Measurements from ENCODE around the gene ZMYM2. TPM values are rescaled to one million over a fixed set of nuclear protein-coding genes. Genes with fewer than 3 reads are reported as not detected.
A peak's percentile ranks its signal among the peaks of the same experiment; 100 is the strongest.

ZMYM2 gene
- total and polyA plus RNA-seq, 8 donors: 10.8 to 182 (median 75.3) TPM

GRCh38 chr13:20136781-20137703, 178.5 kb downstream of the ZMYM2 start:
- peaks cover 3 to 88% (median 14%) of the 10 kb centered on the region in 3 donors for H3K27me3 ChIP-seq
- TF ChIP-seq EP300 (IDR thresholded peaks at IDR 0.05) (no peak), CTCF (IDR thresholded peaks at IDR 0.05) (peak in 2 of 7 experiments; percentile 5 to 10)
- DNase-seq: peak; percentile 59 to 76

GRCh38 chr13:20137875-20138274, 179.3 kb downstream of the ZMYM2 start:
- no peaks in the 10 kb centered on the region for H3K36me3 ChIP-seq
- no peak for DNase-seq
- WGBS, 5 donors: 55 to 81% (median 60%) methylated on average over 2 of the region's 2 CpGs
- no peaks in the 10 kb centered on the region for H3K9me3 ChIP-seq
- no peak overlapping the region for H3K27ac ChIP-seq
- intact Hi-C loops (cut with DNase I; ENCODE audit: low total_unique reads): no loop called here
- TF ChIP-seq EP300 (IDR thresholded peaks at IDR 0.05) (no peak), CTCF (IDR thresholded peaks at IDR 0.05) (no peak), POLR2A (IDR thresholded peaks at IDR 0.05) (no peak), POLR2AphosphoS5 (IDR thresholded peaks at IDR 0.05) (no peak)
- peaks cover 9 to 18% (median 13%) of the 10 kb centered on the region in 4 donors for H3K4me1 ChIP-seq
- H3K27me3 ChIP-seq: peaks cover 3 to 92% (median 22%) of the 10 kb centered on the region in 3 donors
- H3K4me3 ChIP-seq: no peak overlapping the region

More at GRCh38 chr13:20136781-20137703, 178.5 kb downstream of the ZMYM2 start:
- H3K36me3 ChIP-seq: no peaks in the 10 kb centered on the region
- H3K4me3 ChIP-seq: peak overlapping the region in 3 of 4 donors; percentile 11 to 29 (median 17)
- intact Hi-C loops (cut with DNase I; ENCODE audit: low total_unique reads): no loop called here
- no peaks in the 10 kb centered on the region for H3K9me3 ChIP-seq
- peaks cover 4 to 12% (median 9%) of the 10 kb centered on the region in 4 donors for H3K4me1 ChIP-seq
- 22 to 29% (median 26%) methylated on average over 47 to 56 of the region's 56 CpGs for WGBS, 5 donors
- no peak overlapping the region for H3K27ac ChIP-seq

GRCh38 chr13:20140487-20140886, 182.0 kb downstream of the ZMYM2 start:
- TF ChIP-seq POLR2AphosphoS5 (IDR thresholded peaks at IDR 0.05) (no peak), CTCF (IDR thresholded peaks at IDR 0.05) (no peak), EP300 (IDR thresholded peaks at IDR 0.05) (no peak), POLR2A (IDR thresholded peaks at IDR 0.05) (no peak)
- Histone ChIP-seq H3K4me3 (no peak overlapping the region), H3K36me3 (no peaks in the 10 kb centered on the region), H3K9me3 (no peaks in the 10 kb centered on the region), H3K27ac (no peak overlapping the region), H3K4me1 (peaks cover 9 to 18% (median 13%) of the 10 kb centered on the region in 4 donors), H3K27me3 (peaks cover 3 to 90% (median 24%) of the 10 kb centered on the region in 3 donors)
- intact Hi-C loops (cut with DNase I; ENCODE audit: low total_unique reads): no loop called here
- WGBS, 5 donors: 44 to 72% (median 59%) methylated on average over 4 of the region's 4 CpGs
- DNase-seq: no peak

Other genes with a start within 250 kb of the ZMYM2 start
- 100 to 1,000 TPM in 3 of 5 donors, 10 to 100 TPM in 2; 73.9 to 256 (median 110) TPM for gene PSPC1, start 175.8 kb upstream of the ZMYM2 start, total RNA-seq
- 10 to 100 TPM; 19.2 to 35.0 (median 23.4) TPM for gene PSPC1, start 175.8 kb upstream of the ZMYM2 start, polyA plus RNA-seq
- gene ZMYM5, start 95.1 kb upstream of the ZMYM2 start, total RNA-seq: 10 to 100 TPM in 4 of 5 donors, 1 to 10 TPM in 1; 4.9 to 67.4 (median 23.5) TPM
- gene ZMYM5, start 95.1 kb upstream of the ZMYM2 start, polyA plus RNA-seq: 1 to 10 TPM; 4.4 to 6.6 (median 6.1) TPM
- gene GJA3, start 202.3 kb downstream of the ZMYM2 start, total RNA-seq: under 1 TPM in 1 of 5 donors, not detected in 4; 0.14 TPM
- under 1 TPM in 1 of 3 donors, not detected in 2; 0.13 TPM for gene GJA3, start 202.3 kb downstream of the ZMYM2 start, polyA plus RNA-seq
- 10 to 100 TPM in 1 of 5 donors, 1 to 10 TPM in 2, under 1 TPM in 1, not detected in 1; 0.58 to 10.4 (median 3.0) TPM for gene GJB2, start 234.2 kb downstream of the ZMYM2 start, total RNA-seq
- gene GJB2, start 234.2 kb downstream of the ZMYM2 start, polyA plus RNA-seq: 100 to 1,000 TPM in 1 of 3 donors, 1 to 10 TPM in 1, under 1 TPM in 1; 0.76 to 102 (median 2.3) TPM

All from stomach (tissue), 9 donors.